GM12872 (cell line): ENCODE data around the gene GAGE1.

Source experiments
- CTCF ChIP-seq: IDR thresholded peaks from 3 replicates; pipeline ENCODE4 v1.5.1; 2011; ENCODE audit warnings: low read depth, mild to moderate bottlenecking, low read length, moderate library complexity; ENCODE audit not compliant: insufficient read depth

GAGE1 gene

GRCh38 chrX:49618574-49618973 is 19.8 kb downstream of the GAGE1 start:
- no peak for TF ChIP-seq CTCF

GRCh38 chrX:49627086-49627777 is 28.4 kb downstream of the GAGE1 start:
- peak; percentile 49 for TF ChIP-seq CTCF

- TF ChIP-seq CTCF = no peak
These were observed 46.3 kb downstream of the GAGE1 start for GRCh38 chrX:49644991-49645637.

- TF ChIP-seq CTCF = no peak
These were observed 57.7 kb downstream of the GAGE1 start for GRCh38 chrX:49656533-49656932.
